Mesodermal cell (in vitro differentiated cells): ENCODE measurements around the gene COL25A1.

Source experiments
- H3K27ac ChIP-seq: 2 replicates; pipeline ENCODE4 v1.7.0; 2013; ENCODE audit warnings: mild to moderate bottlenecking, low read depth, low read length, moderate library complexity; ENCODE audit not compliant: severe bottlenecking
- H3K36me3 ChIP-seq: 2 replicates; pipeline ENCODE4 v1.7.1; 2013; ENCODE audit warnings: mild to moderate bottlenecking, low read length, moderate library complexity; ENCODE audit not compliant: control insufficient read depth, insufficient read depth
- H3K4me1 ChIP-seq: one replicate; pipeline ENCODE4 v1.7.1; 2013; ENCODE audit warnings: mild to moderate bottlenecking, low read length; ENCODE audit not compliant: insufficient read depth, control insufficient read depth, poor library complexity, severe bottlenecking
- H3K4me3 ChIP-seq: 2 replicates; pipeline ENCODE4 v1.7.0; 2013; ENCODE audit warnings: low read length, control low read depth, mild to moderate bottlenecking; ENCODE audit not compliant: insufficient read depth, poor library complexity, severe bottlenecking; ENCODE audit errors: extremely low read depth
- H3K9me3 ChIP-seq: 2 replicates; pipeline ENCODE4 v1.7.1; 2013; ENCODE audit warnings: mild to moderate bottlenecking, low read length, moderate library complexity; ENCODE audit not compliant: control insufficient read depth
- WGBS, 2 experiments: methylation state at CpG; one replicate each; pipeline ENCODE4 v1.1.5; 2013; ENCODE audit warnings: missing lambda C conversion rate in 2 of 2; ENCODE audit not compliant: insufficient coverage in 2 of 2; 5-methylcytosine and 5-hydroxymethylcytosine counted together

COL25A1 gene

DNA sequence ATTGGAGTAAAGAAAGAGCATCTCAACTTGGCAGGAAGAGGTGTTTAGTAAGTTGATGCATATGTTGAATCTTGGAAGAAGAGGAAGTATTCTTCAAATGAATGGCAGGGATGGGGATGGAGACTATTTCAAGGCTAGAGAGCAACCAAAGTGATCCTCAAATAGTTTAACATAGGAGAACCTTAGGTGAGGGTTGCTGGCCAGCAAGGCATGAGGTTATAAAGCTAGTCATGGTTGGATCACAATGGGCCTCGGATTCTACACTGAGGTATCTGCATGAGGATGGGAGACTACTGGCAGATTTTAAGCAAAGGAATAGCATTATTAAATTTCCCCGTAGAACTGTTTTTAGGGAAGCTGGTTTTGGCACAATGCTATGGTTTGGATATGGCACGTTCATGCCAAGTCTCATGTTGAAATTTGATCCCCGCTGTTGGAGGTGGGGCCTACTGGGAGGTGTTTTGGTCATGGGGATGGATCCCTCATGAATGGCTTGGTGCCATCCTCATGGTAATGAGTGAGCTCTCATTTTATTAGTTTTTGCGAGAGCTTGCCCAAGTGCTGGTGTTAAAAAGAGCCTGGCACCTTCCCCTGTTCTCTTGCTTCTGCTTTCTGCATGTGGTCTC, 497.7 kb downstream of the COL25A1 start:
- Histone ChIP-seq H3K4me1 (no peaks in the 10 kb centered on the region), H3K9me3 (no peaks in the 10 kb centered on the region), H3K4me3 (no peak overlapping the region), H3K36me3 (no peaks in the 10 kb centered on the region), H3K27ac (no peak overlapping the region)
- 85 to 87% methylated on average over 4 to 5 of the region's 5 CpGs for WGBS, 2 experiments

DNA sequence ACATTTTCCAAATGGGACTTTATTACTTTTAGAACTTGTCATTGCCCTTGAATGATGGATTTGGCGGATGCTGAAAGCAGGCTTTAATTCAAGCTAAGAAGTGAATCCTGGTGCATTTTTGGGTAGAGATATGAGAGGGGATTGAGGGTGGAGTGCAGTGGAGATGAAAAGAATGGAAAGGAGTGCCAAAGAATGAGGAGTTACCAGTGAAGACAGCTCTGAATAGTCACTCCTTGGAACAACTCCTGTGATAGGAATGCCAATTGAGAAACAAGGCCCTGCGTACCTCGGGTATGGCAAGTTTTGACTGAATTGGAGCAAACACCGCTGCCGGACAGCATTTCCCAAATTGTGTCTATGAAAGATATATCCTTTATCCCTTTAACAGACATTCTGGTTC, 503.2 kb downstream of the COL25A1 start:
- no peaks in the 10 kb centered on the region for H3K36me3 ChIP-seq
- no peaks in the 10 kb centered on the region for H3K4me1 ChIP-seq
- H3K27ac ChIP-seq = no peak overlapping the region
- H3K4me3 ChIP-seq = no peak overlapping the region
- WGBS, 2 experiments = 56 to 58% methylated on average over 5 of the region's 5 CpGs
- no peaks in the 10 kb centered on the region for H3K9me3 ChIP-seq

DNA sequence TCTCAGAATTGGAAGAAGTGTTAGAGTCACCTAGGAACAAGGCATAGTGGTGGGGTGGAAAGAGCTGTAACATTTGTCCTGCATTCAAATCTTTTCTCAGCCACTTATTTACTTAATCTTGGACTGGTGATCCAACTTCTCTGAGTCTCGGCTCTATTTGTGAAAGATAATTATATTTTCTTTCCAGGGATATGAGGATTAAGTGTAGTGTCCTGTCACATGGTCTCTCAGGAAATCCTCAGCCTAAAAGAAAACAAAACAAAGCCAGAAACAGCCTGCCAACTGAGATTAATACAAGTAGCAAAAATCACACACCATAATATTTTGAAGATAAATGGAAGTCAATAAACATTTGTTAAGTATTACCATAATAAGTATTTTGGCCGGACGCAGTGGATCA, 506.3 kb downstream of the COL25A1 start:
- no peaks in the 10 kb centered on the region for H3K9me3 ChIP-seq
- 100% methylated on average over 2 of the region's 3 CpGs; no CpG with 5 or more reads in 1 of the 2 experiments for WGBS, 2 experiments
- no peaks in the 10 kb centered on the region for H3K36me3 ChIP-seq
- no peak overlapping the region for H3K27ac ChIP-seq
- no peak overlapping the region for H3K4me3 ChIP-seq
- no peaks in the 10 kb centered on the region for H3K4me1 ChIP-seq

DNA sequence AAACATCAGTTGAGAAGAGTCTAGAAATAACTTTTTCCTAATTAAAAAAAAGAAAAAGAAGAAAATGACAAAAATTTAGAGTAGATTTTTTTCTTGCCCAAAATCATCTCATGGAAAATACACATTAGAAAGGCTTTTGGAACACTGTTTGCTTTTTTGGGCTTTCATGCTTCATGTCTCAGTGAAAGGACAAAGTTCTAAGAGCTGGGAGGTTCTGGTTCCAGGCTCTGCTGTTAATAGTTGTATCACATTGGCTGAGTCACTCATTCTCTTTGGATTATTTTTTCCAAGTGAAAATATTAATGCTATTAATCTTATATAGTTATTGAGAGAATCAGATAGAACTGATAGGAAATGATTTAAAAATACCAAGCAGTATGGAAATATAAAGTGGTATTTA, 506.7 kb downstream of the COL25A1 start:
- Histone ChIP-seq H3K4me3 (no peak overlapping the region), H3K27ac (no peak overlapping the region), H3K9me3 (no peaks in the 10 kb centered on the region)

DNA sequence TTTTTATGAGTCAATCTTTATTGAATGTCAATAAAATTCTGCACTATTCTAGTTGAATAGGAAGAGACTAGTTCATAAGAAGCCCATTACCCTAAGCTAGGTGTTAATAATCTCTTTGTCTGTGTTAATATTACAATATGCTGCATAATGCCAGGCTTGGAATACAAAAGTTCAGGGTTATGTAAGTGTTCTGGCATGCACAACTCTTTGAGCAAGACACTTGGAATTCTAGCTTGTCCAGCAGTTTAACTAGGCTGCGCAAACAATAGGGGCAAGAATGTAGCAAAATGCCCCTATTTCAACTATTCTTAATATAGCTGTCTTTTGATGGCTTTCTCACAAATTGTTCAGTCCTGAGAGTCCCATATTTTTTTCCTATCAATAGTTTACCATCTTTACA, 508.3 kb downstream of the COL25A1 start:
- Histone ChIP-seq H3K27ac (no peak overlapping the region), H3K4me3 (no peak overlapping the region), H3K4me1 (no peaks in the 10 kb centered on the region), H3K36me3 (no peaks in the 10 kb centered on the region), H3K9me3 (no peaks in the 10 kb centered on the region)
- WGBS, 2 experiments = no CpG with 5 or more reads among the region's 1 CpG

More for the DNA sequence above, 506.7 kb downstream of the COL25A1 start:
- Histone ChIP-seq H3K36me3 (no peaks in the 10 kb centered on the region), H3K4me1 (no peaks in the 10 kb centered on the region)

DNA sequence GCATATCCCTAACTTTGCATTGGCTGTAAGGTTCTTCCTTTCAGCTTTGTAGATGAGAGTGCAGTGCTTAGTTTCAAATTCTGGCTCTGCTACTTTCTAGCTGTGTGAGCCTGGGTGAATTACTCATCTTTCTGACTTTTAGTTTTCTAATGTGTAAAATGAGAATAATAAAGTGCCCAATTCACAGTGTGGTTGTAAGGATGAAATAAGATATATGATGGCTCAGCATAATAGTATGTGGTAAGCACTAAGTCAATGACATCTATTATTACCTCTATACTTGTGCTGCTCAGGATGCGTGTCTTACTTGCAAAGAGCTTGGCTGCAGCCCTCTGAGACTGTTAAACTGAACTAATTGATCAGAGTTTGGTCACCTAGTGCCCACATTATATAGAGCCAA, 509.0 kb downstream of the COL25A1 start:
- WGBS, 2 experiments = 100% methylated on average over 1 of the region's 1 CpG
- no peaks in the 10 kb centered on the region for H3K36me3 ChIP-seq
- no peak overlapping the region for H3K4me3 ChIP-seq
- no peaks in the 10 kb centered on the region for H3K9me3 ChIP-seq
- no peak overlapping the region for H3K27ac ChIP-seq
- no peaks in the 10 kb centered on the region for H3K4me1 ChIP-seq

DNA sequence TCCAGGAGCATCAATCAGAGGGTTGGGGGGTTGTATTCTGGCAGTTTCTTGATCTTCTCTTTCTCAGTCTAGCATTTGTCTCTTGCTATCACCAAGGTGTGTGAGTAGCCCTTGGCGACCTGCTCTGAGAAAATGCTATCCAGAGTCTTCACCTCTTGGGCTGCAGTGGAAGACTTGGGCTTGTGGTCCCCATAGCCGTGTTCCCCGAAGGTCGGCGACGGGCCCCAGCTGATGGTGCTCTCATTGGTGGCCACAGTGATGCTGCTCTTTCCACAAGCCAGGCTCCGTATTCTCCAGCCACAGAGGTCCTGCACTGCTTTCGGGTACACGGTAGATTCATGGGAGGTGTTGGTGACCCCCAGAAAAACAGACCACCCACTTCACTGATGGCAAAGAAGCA, 513.7 kb downstream of the COL25A1 start:
- H3K4me1 ChIP-seq = no peaks in the 10 kb centered on the region
- WGBS, 2 experiments = 92 to 99% methylated on average over 9 of the region's 9 CpGs
- no peaks in the 10 kb centered on the region for H3K9me3 ChIP-seq
- no peaks in the 10 kb centered on the region for H3K36me3 ChIP-seq
- H3K27ac ChIP-seq = no peak overlapping the region
- no peak overlapping the region for H3K4me3 ChIP-seq

DNA sequence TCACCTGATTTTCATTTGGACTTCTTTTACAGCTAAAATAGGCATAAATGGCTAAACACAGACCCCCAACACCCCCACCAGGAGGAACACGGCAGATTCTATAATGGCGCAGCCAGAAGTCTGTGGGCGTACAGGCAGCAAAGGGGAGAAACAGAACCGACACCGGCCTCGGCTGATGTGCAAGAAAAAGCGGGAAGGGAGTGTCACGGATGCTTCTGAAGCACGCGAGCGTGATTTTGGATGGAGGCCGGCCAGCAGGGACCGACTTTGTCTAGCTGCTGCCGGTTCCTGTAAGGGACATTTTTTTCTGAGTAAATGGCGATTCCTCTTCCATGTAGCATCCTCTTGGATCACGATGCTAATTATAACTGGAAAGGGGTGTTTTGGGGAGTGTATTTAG, 514.7 kb downstream of the COL25A1 start:
- no peak overlapping the region for H3K4me3 ChIP-seq
- no peaks in the 10 kb centered on the region for H3K9me3 ChIP-seq
- WGBS, 2 experiments = 94 to 98% methylated on average over 13 to 16 of the region's 16 CpGs
- H3K27ac ChIP-seq = no peak overlapping the region
- H3K4me1 ChIP-seq = no peaks in the 10 kb centered on the region
- no peaks in the 10 kb centered on the region for H3K36me3 ChIP-seq

DNA sequence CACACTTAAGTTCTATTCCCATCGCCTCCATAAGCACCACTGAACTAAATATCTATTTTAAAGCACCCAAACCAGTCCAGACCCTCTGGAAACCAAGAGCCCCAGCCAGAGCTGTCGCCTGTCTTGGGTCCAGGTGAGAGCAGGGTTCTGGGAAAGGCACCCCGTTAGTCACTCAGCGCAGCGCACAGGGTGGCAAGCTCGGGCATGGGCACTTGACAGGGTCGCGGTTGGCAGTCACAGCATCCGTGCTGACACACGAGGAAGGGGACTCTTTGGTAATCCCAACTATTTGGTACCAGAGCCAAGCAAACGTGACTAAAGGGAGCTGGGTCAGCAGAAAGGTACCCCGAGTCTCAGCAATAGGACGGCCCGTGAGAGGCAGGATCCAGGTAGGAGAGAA, 515.4 kb downstream of the COL25A1 start:
- Histone ChIP-seq H3K27ac (no peak overlapping the region), H3K4me3 (no peak overlapping the region), H3K4me1 (no peaks in the 10 kb centered on the region), H3K36me3 (no peaks in the 10 kb centered on the region), H3K9me3 (no peaks in the 10 kb centered on the region)
- WGBS, 2 experiments = 89 to 91% methylated on average over 13 of the region's 14 CpGs

DNA sequence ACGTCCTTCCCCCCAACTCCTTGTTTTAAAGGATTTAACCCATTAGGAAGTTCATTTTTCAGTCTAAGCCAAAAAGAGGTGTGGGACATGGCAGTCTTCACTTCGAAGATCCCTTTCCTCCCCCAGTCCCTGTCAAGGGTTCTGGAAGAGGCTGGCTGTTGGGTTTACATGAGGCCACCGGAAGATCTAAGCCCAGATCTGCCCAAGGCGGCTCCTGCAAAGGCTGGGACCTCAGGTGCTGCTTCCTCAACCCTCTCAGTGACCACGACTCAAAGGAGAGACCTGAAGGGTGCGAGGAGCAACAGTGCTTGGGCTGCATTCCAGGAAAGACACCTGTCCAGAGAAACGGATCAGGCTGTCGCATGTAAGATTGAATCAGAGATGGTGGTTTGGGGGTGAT, 516.1 kb downstream of the COL25A1 start:
- Histone ChIP-seq H3K4me3 (no peak overlapping the region), H3K4me1 (no peaks in the 10 kb centered on the region), H3K9me3 (no peaks in the 10 kb centered on the region), H3K36me3 (no peaks in the 10 kb centered on the region), H3K27ac (no peak overlapping the region)
- WGBS, 2 experiments = 90 to 94% methylated on average over 5 to 7 of the region's 8 CpGs

DNA sequence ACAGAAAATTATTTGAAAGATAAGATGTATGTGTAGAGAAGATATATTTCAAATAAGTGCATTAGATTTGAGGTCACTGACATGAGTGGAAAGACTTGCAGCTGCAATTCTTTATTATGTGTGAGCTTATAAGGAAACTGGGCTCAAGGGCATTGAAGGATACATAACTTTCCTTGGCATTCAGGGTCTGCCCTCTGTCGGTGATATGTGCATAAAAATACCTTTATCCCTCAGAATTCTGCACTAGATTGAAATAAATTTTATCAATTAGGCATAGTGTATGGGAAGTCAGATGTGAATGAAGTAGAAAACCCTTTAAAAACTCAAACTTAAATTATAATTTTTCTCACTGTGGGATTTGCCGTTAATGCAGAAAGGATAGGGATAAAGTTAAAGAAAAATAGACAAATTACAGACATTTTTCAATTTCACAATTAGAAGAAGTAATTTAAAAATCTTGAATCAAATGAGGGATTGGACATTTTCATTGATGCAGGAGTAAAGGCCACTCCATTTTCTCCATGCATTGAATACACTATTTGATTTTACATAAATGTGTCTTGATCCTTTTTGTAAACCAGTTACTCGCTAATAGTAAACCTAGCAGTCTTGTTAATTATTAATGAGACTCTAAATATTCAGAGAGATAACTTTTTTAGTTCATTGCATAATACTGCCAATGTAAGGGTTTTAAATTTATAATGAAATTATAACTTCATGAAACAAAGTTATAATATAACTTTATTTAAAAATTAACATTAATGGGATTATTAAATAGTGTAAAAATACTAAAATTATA, 518.6 kb downstream of the COL25A1 start:
- WGBS, 2 experiments = no CpG with 5 or more reads among the region's 3 CpGs
- Histone ChIP-seq H3K9me3 (no peaks in the 10 kb centered on the region), H3K27ac (no peak overlapping the region), H3K36me3 (no peaks in the 10 kb centered on the region), H3K4me3 (no peak overlapping the region), H3K4me1 (no peaks in the 10 kb centered on the region)
